Testis (tissue), 2 donors: ENCODE measurements around the gene LRRC3.
"Not testable (repeated sequence)": the region's sequence is repeated elsewhere in the genome, so short reads cannot be mapped to it uniquely, and the experiment has no call there.

ENCODE experiments used
- POLR2A ChIP-seq: fragments of 450-650 bp; IDR thresholded peaks from one replicate; pipeline ENCODE4 v1.6.1; 2017; ENCODE audit warnings: antibody characterized with exemption, mild to moderate bottlenecking, moderate library complexity
- TF ChIP-seq, protein P1 (sequence below), 3 experiments: fragments of 450-650 bp in 2 of 3; fragments of 200-600 bp in 1 of 3; sonication (generic) in 1 of 3; IDR thresholded peaks; one replicate each; pipeline ENCODE4 v1.5.1; 2016 to 2019; ENCODE audit warnings: antibody characterized with exemption in 3 of 3, mild to moderate bottlenecking in 2 of 3, moderate library complexity in 1 of 3

GRCh38 chr21:44417621-44418107 is 37.6 kb upstream of the LRRC3 start:
- TF ChIP-seq, protein P1, sequence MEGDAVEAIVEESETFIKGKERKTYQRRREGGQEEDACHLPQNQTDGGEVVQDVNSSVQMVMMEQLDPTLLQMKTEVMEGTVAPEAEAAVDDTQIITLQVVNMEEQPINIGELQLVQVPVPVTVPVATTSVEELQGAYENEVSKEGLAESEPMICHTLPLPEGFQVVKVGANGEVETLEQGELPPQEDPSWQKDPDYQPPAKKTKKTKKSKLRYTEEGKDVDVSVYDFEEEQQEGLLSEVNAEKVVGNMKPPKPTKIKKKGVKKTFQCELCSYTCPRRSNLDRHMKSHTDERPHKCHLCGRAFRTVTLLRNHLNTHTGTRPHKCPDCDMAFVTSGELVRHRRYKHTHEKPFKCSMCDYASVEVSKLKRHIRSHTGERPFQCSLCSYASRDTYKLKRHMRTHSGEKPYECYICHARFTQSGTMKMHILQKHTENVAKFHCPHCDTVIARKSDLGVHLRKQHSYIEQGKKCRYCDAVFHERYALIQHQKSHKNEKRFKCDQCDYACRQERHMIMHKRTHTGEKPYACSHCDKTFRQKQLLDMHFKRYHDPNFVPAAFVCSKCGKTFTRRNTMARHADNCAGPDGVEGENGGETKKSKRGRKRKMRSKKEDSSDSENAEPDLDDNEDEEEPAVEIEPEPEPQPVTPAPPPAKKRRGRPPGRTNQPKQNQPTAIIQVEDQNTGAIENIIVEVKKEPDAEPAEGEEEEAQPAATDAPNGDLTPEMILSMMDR (IDR thresholded peaks at IDR 0.05), result not testable (repeated sequence)
- TF ChIP-seq POLR2A, result not testable (repeated sequence)
